GM19025 (cell line): ENCODE measurements around the gene FUT9.

Experiments
- ATAC-seq: cut with Tn5 transposase; IDR thresholded peaks from one replicate; pipeline ENCODE4 v1.9.1; 2021; ENCODE audit warnings: mild to moderate bottlenecking, low read depth, moderate library complexity; ENCODE audit not compliant: unreplicated experiment

Gene FUT9

GRCh38 chr6:96164802-96165201 lies 149.0 kb downstream of the FUT9 start:
- no peak for ATAC-seq

GRCh38 chr6:96171112-96171511 lies 155.3 kb downstream of the FUT9 start:
- ATAC-seq: no peak

DNA sequence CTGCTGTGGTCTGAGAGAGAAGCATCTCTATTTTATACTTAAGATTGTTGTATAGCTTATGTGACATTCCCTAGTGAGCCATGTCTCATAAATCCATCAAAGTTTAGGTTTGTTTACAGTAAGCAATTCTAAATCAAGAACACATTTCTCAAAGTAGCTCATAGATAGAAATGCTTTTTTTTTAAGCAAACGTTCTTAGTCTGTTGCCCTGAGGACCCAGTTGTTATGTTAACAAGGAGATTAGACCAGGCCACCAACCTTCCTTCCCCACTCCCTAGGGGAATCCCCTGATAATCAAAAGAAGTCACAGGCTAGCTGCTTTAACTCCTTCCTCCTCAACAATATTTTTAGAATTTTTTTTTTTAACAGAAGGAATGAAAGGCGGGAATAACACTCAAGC lies 169.0 kb downstream of the FUT9 start:
- ATAC-seq: no peak

DNA sequence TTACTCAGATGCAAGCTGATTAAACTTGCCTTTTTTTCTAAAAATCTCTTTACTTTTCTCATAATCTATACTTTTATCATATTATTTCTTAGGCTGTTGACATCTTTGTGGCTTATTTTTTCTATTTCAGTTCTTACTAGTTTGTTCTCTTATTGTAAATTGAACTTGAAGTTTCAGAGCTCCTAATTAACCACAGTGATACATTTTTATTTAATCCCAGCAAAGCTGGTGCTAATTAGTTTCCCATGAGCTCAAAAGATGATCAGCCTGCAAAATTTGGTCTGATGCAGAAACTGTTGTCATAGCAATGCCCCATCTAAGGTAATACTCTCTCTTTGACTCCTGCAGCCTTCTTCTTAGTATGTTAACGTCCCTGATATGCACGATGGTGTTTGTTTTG lies 170.3 kb downstream of the FUT9 start:
- no peak for ATAC-seq

DNA sequence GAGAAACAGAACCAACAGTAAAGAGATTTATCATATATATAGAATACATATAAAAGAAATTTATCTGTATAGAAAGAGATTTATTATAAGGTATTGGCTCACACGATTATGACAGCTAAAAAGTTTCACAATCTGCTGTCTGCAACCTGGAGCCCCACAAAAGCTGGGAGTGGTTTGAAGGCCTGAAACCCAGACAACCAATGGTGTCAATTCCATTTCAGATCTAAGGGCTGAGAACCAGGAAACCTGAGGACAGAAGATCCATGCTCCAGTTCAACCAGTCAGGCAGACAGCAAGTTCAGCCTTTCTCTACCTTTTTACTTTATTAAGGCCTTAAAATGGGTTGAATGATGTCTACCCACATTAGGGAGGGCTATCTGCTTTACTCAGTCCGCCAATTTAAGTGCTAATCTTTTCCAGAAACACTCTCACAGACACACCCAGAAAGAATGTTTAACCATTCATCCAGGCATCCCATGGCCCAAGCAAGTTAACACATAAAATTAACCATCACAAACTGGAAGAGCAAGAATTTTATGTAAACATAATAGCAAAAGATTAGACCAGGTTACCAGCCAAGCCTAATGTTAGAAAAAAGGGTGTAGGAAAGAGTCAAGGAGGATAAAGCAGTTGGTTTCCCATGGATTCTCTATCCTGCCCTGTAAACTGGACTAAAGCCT lies 170.9 kb downstream of the FUT9 start:
- no peak for ATAC-seq

- no peak for ATAC-seq
Observed at GRCh38 chr6:96194675-96195074, 178.9 kb downstream of the FUT9 start.

DNA sequence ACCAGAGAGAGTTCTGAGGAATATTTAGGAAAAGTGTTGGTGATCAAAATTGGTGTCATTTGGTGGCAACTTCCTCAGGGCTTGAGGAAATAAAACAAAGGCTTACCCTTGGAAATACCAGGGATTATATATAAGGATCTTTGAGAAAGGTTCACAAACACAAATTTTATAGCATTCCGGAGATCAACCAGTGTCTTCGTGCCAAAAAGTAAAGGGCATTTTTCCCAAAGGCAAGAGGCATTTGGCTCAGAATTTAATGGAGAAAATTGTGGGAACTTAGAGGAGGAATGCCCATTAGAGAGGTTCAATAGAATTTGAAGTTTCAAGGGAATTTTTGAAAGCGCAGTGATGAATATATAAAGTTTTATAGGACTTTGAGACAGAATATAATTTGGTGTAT lies 179.5 kb downstream of the FUT9 start:
- no peak for ATAC-seq

DNA sequence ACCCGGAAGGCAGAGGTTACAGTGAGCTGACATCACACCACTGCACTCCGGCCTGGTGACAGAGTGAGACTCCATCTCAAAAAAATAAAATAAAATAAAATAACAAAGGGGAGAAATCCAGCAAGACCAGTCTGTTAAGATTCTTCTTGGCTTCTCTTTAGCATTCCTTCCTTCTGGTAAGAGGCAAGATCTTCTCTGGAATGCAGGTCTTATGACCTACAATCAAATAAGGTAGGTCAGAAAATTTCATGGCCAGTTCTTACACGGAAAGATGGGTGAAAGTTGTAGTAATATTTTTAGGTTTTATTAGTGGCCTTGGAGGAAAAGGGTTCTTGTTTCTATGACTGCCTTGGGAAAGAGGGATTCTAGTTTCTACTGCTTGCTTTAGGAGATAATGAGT lies 180.9 kb downstream of the FUT9 start:
- ATAC-seq: no peak

- no peak for ATAC-seq
Observed at GRCh38 chr6:96197241-96197640, 181.5 kb downstream of the FUT9 start.

GRCh38 chr6:96202571-96202970 lies 186.8 kb downstream of the FUT9 start:
- ATAC-seq: no peak

- ATAC-seq: no peak
Observed at GRCh38 chr6:96211341-96211740, 195.6 kb downstream of the FUT9 start.

- no peak for ATAC-seq
Observed at GRCh38 chr6:96212066-96212465, 196.3 kb downstream of the FUT9 start.

- ATAC-seq: no peak
Observed at GRCh38 chr6:96213784-96214183, 198.0 kb downstream of the FUT9 start.

DNA sequence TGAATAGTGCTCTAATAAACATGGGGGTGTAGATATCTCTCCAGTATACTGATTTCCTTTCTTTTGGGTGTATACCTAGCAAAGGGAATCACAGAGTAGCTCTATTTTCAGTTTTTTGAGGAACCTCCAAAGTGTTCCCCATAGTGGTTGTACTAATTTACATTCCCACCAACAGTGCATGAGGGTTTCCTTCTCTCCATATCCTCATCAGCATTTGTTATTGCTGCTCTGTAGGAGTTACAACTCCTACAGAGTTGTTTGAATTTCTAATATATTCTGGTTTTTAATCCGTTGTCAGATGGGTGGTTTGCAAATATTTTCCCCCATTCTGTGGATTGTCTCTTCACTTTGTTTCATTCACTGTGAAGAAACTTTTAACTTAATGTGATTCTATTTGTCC lies 207.9 kb downstream of the FUT9 start:
- no peak for ATAC-seq

GRCh38 chr6:96227135-96227534 lies 211.4 kb downstream of the FUT9 start:
- no peak for ATAC-seq

DNA sequence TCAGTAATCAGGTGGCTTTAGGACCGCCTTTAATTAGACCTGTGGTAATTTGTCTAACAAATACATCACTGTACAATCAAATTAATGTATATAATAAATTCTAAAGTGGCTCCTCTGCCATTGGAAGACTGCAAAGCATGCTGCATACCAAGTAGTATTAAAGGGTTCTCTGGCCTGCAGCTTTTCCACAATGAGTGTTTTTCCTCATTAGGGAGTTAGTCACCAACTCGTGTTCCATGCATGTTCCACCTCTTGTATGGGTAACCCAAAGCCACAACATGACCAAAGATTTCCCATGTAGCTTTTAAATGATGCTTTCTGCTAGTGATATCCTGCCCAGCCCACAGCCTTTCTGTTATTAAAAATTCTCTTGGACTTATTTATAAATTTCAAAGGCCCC lies 218.7 kb downstream of the FUT9 start:
- ATAC-seq: no peak

DNA sequence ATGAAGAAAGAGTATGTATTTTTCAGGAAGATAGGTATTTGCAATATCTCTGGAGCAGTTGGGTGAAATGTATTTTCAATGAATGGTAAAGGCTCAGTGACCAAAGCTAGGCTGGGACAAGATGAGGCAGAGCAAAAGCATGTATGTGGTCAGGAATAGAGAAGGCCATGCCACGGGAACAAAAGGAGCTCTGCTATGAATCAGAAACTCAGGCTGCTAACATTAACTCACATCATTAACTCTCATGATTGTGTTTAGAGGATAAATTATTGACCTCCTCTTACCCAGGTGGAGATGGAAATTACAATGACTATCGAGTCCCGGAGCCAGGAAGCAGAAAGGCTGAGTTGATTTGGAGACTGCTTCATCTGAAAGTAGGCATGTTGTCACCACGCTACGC lies 220.2 kb downstream of the FUT9 start:
- no peak for ATAC-seq

DNA sequence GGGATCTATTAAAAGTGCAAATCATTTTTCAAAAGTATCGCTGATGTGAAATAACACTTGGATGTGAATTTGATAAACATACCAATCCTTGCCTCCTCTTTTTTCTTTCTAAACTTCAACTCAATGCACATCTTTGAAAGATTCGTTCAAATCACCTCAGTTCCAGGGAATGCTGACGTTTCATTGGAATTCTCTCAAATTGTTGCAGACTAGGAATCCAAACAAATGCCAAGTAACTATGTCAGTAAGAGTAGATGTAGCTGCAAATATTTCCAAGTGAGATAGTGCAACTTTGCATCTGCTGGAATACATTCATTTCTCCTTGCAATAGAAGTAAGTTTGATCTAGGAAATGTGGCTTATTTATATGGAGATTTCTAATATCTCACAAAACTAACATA lies 220.7 kb downstream of the FUT9 start:
- no peak for ATAC-seq

- ATAC-seq: no peak
Observed at GRCh38 chr6:96237638-96238347, 222.0 kb downstream of the FUT9 start.

GRCh38 chr6:96246563-96246962 lies 230.8 kb downstream of the FUT9 start:
- ATAC-seq: no peak

- ATAC-seq: no peak
Observed at GRCh38 chr6:96249755-96250154, 234.0 kb downstream of the FUT9 start.

GRCh38 chr6:96257751-96258150 lies 242.0 kb downstream of the FUT9 start:
- no peak for ATAC-seq
